HG03432 (cell line): Measurements from ENCODE around the gene PPP2R5C.

Source experiments
- ATAC-seq: cut with Tn5 transposase; IDR thresholded peaks from one replicate; pipeline ENCODE4 v1.9.1; 2021; ENCODE audit warnings: mild to moderate bottlenecking, moderate library complexity; ENCODE audit not compliant: unreplicated experiment

Gene PPP2R5C

DNA sequence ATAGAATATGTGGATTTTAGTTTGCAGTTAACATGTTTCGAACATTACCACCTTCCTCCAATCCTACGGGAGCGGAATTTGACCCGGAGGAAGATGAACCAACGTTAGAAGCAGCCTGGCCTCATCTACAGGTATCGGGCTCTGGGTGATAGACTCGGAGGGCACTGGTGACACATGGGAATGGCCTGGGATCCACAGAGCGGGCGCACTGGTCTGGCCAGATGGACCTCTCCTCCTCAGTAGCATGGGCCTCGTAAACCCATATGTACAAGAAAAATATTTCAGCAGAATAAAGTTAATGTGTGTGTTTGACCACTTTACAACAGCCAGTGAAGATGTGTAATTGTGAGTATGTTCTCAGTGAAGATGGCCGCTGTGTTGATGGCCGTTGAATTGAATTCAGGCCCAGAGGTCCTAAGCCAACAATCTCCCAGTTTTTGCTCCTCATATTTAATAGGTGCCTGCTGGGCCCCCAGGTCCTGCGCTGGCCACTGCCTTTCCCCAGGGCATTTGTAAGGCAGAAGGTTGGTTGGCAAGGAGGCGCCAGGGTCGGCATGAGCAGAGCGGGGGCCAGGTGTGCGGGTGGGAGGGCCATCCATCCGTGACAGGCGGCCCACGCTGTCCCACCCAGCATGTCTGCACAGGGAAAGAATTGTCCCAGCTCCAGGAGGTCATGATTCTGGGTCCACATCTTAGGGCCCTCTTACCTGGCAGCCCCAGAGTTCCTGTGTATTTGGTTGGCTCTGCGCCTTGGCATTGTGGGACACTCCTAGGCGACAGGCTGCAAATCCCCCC lies 120.8 kb downstream of the PPP2R5C start:
- no peak for ATAC-seq

GRCh38 chr14:101884089-101884933 lies 122.8 kb downstream of the PPP2R5C start:
- ATAC-seq = no peak

GRCh38 chr14:101884934-101885576 lies 123.5 kb downstream of the PPP2R5C start:
- no peak for ATAC-seq

DNA sequence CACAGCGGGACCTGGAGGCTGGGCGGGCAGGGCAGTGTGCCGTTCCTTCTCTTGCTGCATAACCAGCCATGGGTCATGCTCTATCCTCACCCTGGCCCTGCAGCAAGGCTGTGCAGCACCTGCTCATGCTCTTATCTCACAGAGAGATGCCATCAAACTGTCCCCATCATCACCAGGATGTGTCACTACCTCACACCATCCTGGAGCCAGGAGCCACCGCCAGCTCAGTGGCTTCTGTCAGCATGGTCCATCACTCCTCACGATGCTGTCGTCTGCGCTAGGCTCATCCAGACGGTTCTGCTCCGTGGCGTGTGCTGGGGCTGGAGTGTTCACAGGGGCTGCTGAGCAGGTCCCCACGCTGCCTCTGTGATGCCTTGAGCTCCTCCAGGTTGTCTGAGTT lies 125.7 kb downstream of the PPP2R5C start:
- ATAC-seq = no peak

DNA sequence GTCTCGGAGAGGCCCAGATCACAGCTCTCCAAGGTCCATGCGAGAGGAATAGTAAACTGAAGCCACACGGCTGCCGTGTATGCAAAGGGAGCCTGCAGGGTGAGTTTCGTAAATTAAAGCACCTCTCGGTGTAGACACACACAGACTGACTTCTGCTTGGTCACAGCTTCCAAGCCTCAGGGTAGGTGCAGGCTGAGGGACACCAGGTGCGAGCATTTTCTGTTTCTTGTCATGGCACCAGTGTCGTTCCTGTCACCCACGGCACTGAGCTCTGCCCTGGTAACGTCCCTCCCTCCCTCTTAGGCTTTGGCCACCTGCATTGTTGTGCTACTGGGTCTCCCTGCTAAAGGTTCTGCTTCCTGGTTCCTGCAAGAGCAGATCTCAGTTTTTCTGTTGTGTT lies 126.7 kb downstream of the PPP2R5C start:
- no peak for ATAC-seq

DNA sequence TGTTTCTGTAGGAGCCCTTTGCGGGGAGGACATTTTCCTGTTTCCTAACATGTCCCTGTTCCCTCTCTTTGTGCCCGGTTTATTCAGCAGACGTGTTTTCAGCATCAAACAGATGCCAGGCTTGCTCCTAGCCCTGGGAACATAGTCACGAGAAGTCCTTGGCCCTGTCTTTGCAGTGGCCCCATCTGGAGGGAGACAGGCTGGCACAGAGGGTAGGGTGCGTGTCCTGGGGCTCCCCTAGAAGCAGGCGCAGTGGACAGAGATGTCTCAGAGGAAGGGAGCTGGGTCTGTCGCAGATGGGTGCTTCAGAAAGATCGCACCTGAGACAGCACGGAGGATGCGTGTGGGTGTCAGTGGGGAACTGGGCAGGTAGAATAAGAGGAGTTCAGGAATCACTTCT lies 127.9 kb downstream of the PPP2R5C start:
- ATAC-seq = no peak

DNA sequence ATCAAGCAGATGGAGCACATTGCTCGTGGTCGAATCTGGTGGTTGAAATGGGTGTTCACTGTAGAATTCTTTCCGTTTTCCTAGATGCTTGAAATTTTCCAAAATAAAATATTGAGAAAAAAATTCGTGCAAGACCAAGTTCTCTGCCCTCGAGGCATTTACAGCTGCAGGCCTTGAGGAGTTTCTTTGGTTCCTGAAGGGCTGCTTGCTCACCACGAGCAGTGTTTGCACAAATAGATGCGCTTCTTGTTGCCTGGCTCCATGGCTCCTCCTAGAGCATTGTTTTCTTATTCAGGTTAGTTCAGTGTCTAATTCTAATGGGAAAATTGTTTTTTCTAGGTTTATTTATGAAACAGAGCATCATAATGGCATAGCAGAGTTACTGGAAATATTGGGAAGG lies 128.4 kb downstream of the PPP2R5C start:
- ATAC-seq = no peak

DNA sequence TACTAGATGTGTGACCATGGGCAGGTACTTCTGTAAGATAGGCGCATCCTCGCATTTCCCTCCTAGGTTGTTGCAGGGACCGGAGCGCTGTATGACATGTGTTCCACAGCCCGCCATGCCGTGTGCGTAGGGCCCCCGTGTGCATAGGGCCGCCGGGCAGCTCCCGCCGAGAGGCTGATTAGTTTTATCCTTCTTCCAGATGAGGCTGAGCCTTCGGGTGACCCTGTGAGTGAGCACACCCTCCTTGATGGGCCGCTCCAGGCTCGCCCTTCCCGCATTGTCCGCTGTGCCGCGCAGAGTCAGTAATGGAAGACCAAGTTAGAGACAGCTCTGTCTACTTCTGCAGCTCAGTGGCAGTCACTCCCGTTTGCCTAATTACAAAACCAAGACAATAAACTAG lies 130.0 kb downstream of the PPP2R5C start:
- no peak for ATAC-seq

DNA sequence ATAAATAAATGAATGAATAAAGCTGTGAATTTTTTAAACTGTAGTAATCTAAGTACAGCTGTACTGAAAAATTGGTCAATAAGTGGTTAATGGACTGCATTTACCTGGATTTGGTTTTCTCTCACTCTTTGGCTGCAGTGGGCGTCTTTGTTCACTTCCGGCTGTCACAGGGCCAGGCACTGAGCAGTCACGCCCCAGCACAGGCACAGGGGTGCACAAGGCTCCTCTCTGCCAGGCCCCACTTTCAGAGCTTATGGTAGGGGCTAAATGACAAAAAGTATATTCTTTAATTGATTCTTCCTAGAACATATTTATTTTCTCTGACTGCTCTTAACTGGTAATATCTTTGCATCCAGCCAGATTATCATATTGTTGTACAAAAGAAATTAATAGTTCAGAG lies 132.2 kb downstream of the PPP2R5C start:
- ATAC-seq = no peak

DNA sequence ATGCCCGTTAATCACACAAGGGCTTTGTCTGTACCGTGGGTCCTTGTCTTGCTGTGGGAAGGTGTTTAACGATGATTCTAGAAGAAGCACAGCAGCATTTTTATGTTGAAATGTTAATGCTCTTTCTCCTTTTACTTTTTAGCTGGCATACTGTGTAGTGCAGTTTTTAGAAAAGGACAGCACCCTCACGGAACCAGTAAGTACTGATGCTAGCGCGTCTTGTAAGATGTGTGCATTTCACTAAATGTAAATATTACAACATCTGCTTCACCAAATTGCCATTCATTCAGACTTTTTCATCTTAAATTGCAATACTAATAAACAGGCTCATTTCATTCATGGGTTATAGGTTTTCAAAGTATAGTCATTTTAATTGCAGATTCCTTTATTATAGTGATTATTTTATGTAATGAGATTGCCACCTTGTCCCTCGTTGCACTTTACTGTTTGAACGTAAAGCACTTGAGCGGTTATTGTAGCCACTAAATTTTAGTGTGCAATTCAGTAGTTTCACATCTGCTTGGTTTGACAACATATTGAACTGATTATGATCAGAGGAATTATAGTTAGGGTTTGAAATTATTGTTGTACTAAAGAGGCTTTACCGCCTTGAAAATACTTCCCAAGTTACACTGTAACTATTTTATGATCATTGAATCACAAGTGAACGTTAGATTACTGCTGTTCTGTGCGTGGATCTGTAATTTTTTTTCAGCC lies 133.0 kb downstream of the PPP2R5C start:
- no peak for ATAC-seq

DNA sequence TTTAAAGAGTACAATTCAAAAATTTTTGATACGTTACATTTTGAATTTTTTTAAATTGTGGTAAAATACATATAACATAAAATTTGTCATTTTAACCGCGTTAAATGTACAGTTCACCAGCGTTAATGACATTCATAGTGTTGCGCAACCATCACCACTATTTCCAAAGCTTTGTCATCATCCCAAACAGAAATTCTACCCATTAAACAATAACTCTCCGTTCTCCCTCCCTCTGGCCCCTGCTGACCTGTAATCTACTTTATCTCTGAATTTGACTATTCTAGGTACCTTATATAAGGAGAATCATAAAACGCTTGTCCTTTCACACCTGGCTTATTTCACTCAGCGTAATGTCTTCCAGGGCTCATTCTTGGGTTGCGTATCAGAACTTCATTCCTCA lies 133.7 kb downstream of the PPP2R5C start:
- ATAC-seq = no peak

DNA sequence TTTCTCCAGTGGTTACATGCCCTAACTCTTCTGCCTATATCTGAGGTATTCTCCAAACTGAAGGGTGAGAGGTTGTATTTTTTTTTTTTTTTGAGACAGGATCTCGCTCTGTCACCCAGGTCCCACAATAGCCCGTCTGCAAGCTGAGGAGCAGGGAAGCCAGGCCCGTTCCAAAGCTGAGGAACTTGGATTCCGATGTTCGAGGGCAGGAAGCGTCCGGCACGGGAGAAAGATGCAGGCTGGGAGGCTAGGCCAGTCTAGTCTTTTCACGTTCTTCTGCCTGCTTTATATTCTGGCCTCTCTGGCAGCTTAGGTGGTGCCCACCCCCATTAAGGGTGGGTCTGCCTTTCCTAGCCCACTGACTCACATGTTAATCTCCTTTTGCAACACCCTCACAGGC lies 135.8 kb downstream of the PPP2R5C start:
- no peak for ATAC-seq

DNA sequence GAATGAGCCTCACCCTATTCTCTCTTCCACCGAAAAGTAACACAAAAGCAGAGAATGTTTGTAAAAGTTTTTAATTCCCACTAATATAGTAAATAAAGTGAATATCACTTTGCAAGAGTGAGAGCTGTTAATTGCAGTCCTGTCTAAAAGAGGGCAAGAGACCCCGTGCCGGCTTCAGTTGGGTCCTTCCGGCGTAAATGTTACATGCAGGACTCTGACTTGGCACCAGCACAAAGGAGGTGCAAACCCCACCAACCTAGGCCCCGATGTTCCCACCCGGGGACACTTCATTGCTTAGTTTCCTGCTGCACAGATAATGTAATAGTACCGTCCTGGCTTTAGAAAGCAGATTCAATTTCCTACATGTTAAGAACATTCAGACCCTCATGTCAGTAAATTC lies 136.9 kb downstream of the PPP2R5C start:
- no peak for ATAC-seq

GRCh38 chr14:101899263-101899662 lies 137.8 kb downstream of the PPP2R5C start:
- no peak for ATAC-seq

GRCh38 chr14:101900253-101900652 lies 138.7 kb downstream of the PPP2R5C start:
- ATAC-seq = no peak

GRCh38 chr14:101903111-101903561 lies 141.6 kb downstream of the PPP2R5C start:
- no peak for ATAC-seq

DNA sequence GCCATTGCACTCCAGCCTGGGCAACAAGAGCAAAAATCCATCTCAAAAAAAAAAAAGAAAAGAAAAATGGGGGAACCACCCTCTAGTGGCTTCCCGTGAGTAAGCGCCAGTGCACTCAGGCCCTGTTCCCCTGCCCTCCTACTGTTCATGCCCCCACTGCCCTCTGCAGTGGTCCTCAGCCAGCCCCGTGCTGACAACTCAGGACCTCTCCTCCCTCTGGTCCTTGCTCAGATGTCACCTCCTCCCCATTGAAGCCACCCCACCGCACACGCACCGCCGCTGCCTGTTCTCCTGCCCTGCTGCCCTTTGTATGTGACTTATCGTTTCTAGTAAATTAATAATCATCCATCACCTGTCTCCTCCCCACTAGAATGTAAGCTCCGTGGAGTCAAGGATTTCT lies 144.1 kb downstream of the PPP2R5C start:
- ATAC-seq = no peak

- ATAC-seq = no peak
These were observed 145.1 kb downstream of the PPP2R5C start for GRCh38 chr14:101906645-101907044.

DNA sequence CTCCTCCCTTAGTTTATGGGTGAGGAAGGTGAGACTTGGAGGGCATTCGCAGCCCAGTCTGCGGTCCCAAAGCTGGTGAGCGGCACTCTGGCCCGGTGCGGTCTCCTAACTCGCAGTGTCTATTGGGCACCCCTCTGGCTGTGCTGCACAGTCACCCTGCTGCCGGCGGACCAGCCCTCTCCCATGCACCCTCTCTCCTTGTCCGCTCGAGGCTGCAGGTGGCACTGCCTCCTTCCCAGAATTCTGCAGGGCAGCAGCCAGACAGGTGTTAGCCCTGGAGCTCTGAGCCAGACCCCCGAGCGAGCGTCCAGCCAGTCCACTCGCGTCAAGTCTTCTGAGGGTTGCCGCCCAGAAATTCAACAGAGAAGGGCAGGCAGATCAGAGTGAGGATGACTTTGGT lies 146.1 kb downstream of the PPP2R5C start:
- no peak for ATAC-seq

DNA sequence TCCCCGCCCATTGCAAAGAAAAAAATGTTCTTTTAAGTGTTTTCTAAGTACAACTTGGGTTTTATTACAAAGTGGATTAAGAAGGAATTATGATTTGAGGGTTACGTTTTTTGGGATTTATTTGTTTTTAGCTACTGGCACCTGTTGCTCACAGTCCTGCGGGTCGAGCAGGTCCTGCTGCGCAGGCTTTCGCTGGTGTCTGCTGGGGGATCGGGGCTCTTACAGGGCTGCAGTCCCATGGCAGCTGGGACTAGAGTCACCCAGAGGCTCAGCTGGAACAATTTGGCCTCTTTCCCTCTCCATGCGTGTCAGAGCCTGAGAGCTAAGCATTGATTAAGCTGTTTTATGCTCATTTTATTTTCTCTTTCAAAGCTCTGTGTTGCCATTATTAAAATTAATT lies 147.3 kb downstream of the PPP2R5C start:
- ATAC-seq = no peak
